Suppressor macrophage (primary cell): ENCODE measurements around the gene ZDBF2.
A peak's percentile ranks its signal among the peaks of the same experiment; 100 is the strongest.
"Not testable (repeated sequence)": the region's sequence is repeated elsewhere in the genome, so short reads cannot be mapped to it uniquely, and the experiment has no call there.

Experiments used
- DNase-seq, 4 experiments: peaks; one replicate each; pipeline ENCODE4 v3.0.0-alpha.2; 2020 to 2022
- total RNA-seq, 17 experiments: gene quantifications; one replicate each; lab custom pipeline; 2026; ENCODE audit warnings: mixed read lengths in 6 of 17, inconsistent platforms in 3 of 17; lab: John Stamatoyannopoulos, UW

The ZDBF2 gene
- total RNA-seq: 0.54 to 6.6 (median 2.6) reads per million in 17 experiments

DNA sequence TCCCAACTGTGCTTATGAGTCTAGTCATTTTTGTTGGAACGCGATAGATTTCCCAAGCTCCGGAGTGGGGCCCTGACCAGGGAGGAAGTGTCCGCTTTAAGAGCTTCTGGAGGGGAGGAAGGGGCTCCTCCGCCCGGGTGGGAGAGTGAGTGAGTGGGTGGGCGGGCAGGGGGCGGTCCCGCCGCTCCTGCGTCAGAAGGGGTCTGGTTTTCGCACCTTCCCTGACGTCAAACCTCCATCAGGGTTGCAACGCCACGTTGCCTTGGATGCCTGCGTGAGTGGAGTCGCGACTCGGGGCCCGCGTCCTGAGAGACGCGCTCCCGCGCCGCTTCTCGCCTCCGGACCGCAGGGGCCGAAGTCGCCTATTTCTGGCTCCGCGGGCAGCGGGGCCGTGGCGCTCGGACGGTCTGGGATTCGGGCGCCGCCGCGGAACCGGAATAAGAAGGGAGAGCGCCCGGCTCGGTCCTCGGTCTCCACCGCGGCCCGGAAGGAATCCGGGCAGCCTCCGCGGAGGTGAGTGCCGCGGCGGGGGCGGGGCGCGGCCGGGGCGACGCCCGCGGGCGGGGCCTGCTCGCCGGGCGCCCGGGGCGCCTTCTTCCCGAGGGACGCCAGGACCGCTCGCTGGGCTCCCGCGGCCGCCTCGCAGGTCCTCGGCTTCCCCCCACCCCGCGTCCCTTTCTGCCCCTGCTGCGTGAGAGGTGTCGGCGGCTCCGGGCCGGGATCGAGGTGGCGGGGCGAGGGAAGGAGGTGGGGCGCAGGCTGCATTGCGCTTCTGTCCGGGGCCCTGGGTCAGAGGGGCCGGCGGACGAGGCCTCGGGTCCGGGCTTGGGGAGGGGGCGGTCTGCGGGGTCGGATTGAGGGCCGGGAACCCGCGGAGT lies at the start of gene ZDBF2:
Gene ZDBF2 (plus strand): TSS at position 230 of the 878 bp plus-strand sequence. CDS start 7,187 bp downstream, outside the sequence.
- peak; percentile 19 to 77 (median 48) for DNase-seq

DNA sequence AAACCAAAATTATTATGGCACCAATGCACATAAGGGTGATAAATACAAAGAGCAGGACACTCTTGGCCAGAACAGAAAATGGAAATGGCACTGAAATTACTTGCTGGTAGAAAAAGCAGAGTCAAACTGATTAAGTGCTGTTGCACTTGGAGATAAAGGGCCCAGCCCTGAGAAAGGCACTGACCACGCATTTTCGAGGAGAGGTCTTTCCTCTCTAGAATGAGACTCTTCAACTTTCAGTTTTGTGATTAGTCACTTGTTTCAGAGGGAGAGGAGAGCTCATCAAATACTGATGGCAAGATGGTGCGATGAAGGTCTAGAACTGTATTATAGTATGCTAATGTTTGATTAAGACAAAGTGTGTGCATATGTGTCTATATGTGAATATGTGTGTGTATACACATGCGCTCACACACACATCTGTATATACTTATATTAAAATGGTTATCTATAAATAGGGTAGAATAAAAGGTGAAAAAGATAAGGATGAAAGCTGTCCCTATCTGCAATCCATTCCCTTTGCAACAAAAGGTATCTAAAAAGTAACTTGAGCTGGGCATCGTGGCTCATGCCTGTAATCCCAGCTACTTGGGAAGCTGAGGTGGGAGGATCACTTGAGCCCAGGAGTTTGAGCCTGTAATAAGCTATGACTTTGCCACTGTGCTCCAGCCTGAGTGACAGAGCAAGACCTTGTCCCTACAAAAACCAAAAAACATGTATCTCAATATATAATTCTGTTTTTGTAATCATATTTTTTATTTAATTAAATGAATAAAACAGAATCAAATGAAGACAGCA lies 48.8 kb upstream of the ZDBF2 start:
- DNase-seq: no peak

DNA sequence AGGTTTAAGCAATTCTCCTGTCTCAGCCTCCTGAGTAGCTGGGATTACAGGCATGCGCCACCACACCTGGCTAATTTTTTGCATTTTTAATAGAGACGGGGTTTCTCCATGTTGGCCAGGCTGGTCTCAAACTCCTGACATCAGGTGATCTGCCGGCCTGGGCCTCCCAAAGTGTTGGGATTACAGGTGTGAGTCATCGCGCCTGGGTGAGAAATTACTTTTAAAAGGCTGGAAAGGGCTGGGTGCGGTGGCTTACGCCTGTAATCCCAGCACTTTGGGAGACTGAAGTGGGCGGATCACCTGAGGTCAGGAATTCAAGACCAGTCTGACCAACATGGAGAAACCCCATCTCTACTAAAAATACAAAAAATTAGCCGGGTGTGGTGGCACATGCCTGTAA lies 45.8 kb upstream of the ZDBF2 start:
- DNase-seq: not testable (repeated sequence)

DNA sequence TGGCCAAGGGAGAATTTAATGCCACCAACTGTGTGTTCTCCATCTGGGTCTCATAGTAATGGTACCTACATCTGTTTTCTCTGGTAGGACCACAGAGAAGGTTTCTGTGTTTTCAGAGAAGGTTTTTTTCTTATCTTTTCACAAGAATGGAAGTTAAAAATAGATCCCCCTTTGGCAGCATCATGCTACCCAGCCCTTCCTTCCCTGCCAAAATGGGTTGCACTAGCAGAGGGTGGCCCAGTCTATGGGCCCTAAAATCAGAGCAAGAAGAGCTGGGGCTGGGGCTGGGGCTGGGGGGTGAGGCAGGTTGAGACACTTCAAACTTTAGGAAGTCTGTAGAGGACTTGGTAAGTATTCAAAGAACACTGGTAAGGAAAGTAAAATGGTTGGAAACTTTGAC lies 44.8 kb upstream of the ZDBF2 start:
- no peak for DNase-seq

DNA sequence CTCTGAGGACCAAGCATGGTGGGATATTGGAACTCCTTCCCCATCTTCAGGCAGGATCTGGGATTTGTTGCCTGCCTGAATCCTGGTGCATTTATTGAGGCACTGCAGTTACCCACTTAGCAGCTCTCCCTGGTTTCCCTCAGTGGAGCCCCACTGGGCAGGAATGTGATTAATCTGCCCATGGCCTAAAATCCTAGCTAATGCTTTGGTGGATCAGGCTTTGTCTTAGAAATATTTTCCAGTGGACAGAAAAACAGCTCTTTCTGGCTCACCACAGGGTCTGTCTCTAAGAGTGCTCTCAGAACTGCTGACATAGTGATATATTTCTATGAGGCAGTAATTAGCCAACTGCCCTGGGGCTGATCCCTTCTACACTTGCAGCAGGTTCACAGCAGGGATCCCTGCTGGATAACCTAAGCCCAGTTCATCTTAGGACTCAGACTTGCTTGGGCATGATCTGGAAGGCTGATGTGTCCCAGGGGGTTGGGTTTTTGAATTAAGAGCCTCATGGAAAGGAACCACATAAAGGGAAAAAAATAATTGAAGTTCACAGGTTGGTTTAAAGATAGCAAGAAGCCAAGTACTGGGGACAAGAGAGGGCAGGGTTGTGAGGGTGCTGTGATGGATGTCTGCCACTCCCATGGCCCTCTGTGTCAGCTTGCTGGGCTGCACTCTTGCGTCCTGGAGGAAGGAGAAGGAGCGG lies 44.3 kb upstream of the ZDBF2 start:
- DNase-seq: no peak

DNA sequence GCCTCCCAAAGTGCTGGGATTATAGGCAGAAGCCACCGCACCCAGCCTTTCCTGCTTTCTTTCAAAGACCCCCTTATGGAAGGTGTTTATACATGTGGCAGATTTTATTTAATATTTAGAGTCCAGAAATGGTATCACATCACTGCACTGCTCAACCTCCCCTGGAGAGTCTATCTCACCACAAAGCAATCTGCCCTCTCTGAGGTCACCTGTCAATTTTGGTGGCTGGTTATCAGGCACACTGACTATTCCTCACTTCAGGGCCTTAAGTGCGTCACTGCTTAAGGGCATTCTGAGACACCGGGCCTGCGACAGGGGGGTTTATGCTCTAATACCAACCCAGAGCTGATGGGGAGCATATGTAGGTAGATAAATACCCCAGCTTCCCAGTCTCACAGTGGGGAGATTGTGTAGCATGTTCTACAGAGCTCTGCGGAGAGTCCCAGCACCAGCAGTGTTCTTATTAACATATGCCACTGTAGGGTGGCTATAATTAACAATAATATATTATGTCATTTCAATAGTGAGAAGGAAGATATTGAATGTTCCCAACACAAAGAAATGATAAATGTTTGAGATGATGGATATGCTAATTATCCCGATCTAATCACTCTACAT lies 42.7 kb upstream of the ZDBF2 start:
- no peak for DNase-seq

DNA sequence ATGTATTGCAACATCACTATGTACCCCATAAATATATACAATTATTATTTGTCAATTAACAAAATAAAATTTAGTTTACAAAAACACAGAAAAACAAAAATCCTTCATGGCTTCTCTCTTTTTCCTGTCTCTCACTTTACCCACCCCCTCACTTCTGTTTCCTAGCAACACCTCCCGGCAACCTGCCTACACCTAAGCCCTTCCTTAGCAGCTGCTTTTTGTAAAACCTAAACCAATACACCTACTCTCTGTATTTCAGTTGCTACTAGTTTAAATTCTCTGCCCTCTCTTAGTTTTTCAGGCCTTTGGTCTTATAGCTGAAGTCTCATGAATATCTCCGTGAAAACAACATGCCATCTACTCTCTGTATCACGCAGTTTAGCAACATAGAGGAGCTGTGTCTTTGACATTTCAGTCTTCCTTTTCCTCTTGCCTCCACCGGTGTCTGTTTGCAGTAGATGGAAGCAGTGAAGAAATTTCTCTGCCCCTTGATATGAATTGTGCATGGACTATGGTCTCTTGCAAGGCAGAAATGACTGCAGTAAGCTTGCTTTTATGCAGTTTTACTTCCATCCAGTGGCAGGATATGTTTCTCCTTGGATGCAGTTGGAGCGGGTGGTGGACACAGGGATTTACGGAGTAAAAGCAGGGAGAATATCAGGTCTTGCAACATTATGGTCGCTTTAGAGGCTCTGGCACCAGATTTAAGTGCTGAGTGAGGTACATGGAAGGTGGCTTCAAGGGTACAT lies 42.0 kb upstream of the ZDBF2 start:
- no peak for DNase-seq

DNA sequence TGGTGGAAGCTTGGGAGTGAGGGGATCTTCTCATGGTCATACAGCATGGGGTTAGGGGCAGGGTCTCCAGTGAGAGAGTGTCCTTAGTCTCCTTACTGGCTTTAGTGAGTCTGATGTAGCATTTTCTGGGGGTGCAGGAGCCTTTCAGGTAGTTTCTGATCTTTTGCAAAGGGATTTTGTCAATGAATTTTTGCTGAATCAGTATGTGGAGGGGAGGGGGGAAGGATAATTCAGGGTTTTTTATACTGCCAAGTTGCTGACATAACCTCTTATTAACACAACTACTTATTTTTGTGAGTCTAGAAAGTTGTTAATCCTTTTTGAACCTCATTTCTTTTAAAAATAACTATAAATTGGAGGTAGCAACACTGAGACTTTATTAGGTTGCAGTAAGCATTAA lies 35.3 kb upstream of the ZDBF2 start:
- DNase-seq: no peak

DNA sequence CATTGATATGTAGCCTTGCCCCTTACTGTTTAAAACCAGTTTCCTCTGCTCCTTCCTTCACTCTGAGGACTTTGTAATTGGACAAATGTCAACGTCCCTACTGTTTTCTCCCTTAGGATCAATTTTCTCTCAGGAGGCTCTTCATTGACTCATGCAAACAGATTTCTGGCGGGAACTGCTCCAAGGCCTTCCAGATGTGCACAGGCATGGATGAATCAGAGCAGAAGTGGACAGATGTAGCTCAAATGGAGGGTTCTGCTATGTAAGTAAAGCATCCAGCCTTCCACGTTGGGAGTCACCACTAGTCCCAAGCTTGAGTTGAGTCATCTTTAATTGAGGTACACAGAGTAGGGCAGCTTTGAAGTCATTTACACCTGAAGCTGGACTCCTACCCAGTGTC lies 34.1 kb upstream of the ZDBF2 start:
- no peak for DNase-seq

DNA sequence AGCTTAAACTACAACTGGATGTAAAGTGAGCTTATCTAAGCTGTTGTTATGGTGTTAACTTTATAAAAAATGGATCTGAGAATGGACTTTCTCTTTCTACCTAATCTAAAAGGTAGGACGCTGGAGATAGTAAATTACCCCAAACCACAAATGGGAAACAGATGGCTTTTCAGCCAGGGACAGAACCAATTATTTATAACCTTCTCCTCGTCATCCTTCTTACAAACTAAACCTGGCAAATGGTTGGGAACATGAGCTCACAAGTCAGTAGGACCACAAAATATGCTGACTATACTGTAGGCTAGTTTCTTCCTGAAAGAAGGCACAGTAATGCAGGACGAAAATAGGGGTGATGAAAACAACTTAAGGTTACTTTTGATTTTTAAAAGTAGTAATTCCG lies 32.7 kb upstream of the ZDBF2 start:
- no peak for DNase-seq

DNA sequence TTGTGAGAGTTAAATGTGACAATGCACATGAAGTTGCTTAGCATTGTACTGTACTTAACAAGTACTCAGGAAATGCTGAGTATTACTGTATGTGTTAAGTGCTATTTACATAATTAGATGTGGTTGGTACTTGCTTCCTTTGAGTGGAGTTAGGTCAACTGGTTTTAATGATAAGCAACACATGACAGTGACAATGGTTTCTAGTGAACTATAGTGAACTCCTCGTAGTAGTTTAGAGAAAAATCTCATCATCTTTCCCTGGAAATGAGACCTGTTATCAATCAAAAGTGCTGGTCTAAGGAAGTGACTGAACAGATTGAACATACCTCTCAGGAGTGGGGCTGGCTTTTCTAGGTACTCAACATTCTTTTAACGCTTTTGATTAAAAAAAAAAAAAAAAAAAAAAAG lies 29.2 kb upstream of the ZDBF2 start:
- peak in 2 of 4 experiments; percentile 17 to 31 for DNase-seq

DNA sequence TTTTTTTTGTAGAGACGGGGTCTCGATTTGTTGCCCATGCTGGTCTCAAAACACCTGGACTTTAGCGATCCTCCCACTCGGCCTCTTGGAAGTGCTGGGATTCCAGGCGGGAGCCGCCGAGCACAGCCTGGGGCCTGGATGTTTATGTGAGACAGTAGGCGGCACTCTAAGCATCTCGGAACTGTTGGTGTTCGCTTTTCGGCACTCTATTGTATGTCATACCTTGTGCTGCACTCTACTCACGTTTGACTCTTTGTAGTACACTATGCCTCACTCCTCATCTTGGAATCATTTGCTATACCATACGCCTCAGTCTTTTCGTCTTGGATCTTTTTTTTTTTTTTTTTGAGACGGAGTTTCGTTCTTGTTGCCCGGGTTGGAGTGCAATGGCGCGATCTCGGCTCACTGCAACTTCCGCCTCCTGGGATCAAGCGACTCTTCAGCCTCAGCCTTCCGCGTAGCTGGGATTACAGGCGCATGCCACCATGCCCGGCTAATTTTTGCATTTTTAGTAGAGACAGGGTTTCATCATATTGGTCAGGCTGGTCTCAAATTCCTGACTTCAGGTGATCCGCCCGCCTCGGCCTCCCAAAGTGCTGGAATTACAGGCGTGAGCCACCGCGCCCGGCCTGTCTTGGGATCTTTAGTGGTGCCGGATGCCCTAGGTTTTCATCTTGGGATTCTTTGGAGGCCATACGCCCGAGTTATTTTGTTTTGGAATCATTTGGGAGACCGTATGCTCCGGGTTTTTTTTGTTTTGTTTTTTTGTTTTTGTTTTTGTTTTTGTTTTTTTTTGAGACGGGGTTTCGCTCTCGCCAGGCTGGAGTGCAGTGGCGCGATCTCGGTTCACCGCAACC lies 24.2 kb upstream of the ZDBF2 start:
- DNase-seq: peak in 2 of 4 experiments; percentile 11 to 19

DNA sequence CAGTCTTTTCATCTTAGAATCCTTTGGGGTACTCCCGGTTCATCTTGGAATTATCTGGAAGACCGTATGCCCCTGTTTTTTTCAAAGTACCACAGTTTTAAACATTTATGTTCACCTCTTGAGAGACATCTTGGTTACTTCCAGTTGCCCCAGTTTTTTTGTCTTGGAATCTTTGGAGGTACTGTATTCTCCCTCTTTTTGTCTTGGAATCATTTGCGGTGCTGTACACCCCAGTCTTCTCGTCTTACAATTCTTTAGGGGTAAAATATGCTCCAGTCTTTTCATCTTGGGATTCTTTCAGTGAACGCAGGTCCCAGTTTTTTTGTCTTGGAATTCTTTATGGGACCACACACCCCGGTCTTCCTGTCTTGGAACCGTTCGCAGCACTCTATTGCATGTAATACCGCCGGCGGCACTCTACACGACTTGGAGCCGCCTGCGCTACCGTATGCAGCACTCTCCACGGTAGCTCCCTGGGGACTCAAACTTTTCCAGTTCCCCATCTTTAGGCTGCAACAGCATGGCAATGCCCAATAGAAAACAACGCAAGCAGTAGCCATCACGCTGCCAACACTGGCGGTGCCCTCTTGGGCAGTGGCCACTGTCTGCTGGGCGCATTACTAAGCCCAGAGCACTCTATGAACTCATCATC lies 21.2 kb upstream of the ZDBF2 start:
- no peak for DNase-seq

DNA sequence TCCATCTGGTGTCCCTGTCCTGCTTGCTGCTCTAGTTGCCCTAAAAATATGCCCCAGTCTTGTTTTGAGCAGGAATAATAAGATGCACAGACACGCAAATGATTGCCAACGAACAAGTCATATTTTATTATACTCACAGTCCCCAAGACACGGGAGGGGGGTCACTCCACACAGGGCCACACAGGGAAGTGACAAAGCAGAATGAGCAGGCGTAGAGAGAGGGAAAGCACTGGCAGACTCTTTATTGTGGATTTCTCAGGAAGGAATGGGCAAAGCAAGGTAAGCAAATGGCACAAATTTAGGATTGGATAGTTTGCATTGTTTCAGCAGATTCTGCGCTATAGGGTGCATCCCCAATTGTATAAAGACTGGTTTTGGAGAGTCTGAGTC lies 20.7 kb upstream of the ZDBF2 start:
- DNase-seq: no peak

DNA sequence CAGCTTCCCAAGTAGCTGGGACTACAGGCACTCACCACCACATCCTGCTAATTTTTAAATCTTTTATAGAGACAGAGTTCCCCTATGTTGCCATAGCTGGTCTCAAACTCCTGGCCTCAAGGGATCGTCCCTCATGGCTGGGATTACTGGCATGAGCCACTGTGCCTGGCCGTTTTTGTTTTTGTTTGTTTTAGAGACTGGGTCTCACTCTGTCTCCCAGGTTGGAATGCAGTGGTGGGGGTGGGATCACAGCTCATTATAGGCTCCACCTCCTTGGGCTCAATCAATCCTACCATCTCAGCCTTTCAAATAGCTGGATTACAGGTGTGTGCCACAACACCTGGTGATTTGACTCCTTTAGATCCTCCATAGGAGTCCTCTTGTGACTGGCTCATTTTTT lies 19.5 kb upstream of the ZDBF2 start:
- DNase-seq: no peak

DNA sequence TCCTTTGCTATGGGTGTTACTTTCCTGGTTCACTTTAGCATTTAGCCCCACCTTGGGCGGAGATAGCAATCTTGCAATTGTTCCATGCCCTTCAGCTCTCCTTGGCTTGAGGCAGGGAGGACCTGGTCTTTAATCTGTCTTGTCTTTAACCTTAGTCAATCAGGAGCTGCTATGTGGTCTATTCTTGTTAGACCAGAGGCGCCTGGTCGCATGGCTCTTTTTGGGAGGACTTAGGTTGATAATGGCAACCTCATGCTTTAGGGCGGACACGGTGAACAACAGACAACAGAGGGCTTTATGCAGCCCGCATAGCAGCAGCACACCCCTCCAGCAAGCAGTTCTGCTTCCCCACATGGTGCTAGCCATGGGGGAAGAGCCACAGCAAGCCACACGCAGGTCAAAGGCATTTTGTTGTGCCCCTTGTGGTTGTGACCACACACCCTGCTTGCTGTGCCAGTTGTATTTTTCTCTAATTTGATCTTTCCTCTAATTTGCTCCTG lies 17.7 kb upstream of the ZDBF2 start:
- no peak for DNase-seq

DNA sequence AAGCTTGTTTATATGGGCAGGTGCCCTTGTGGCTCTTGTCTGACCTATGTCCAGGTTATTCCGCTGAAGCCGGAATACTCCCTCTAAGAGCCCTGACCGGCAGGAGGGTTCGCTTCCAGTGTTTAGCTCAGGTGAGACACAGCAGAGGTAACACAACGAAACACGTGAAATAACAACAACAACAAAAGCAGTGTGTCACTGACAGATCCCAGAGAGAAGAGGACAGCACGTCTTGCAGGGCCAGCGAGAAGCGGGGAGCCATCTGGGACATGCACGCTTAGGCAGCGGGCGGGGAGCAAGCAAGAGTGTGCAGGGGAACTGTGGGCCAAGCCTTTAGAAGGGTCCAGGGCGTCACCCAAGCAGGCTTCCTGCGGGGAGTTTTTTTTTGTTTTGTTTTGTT lies 17.1 kb upstream of the ZDBF2 start:
- no peak for DNase-seq

DNA sequence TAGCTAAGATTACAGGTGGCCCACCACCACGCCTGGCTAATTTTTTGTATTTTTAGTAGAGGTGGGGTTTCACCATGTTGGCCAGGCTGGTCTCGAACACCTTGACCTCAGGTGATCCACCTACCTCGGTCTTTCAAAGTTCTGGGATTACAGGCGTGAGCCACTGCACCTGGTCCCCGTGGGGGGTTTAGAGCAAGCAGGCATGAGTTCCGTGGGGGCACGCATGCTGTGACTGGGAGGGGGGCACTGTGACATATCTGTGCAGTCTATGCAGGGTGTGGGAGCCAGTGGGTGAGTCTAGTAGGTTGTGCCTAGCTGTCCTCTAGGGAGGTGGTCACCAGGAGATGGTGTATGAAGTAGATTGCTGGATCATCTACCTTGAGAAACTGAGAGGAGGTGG lies 16.6 kb upstream of the ZDBF2 start:
- DNase-seq: no peak

DNA sequence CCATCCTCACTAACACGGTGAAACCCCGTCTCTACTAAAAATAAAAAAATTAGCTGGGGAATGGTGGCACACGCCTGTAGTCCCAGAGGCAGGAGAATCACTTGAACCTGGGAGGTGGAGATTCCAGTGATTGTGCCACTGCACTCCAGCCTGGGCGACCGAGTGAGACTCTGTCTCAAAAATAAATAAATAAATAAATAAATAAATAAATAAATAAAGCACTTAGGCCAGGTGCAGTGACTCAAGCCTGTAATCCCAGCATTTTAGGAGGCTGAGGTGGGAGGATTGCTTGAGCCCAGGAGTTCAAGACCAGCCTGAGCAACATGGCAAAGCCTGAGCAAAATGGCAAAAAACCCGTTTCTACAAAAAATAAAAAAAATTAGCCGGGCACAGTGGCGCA lies 15.8 kb upstream of the ZDBF2 start:
- DNase-seq: not testable (repeated sequence)
